H9 (cell line): ENCODE measurements around the gene NVL. TPM values are rescaled to one million over a fixed set of nuclear protein-coding genes. Genes with fewer than 3 reads are reported as not detected.

ENCODE experiments used
- DNase-seq: peaks from one replicate; pipeline ENCODE4 v3.0.0-alpha.2; 2017
- H2AFZ ChIP-seq: one replicate; pipeline ENCODE4 v1.6.1; 2013; ENCODE audit warnings: mild to moderate bottlenecking, low read length, control low read depth, moderate library complexity
- H2AK5ac ChIP-seq: 2 replicates; pipeline ENCODE4 v1.6.1; 2013; ENCODE audit warnings: low read length, control low read depth, mixed read lengths; ENCODE audit not compliant: insufficient read length
- H2BK120ac ChIP-seq: one replicate; pipeline ENCODE4 v1.6.1; 2013; ENCODE audit warnings: low read depth, mild to moderate bottlenecking, low read length, control low read depth, inconsistent platforms; ENCODE audit not compliant: poor library complexity, severe bottlenecking
- H2BK12ac ChIP-seq: 2 replicates; pipeline ENCODE4 v1.6.1; 2013; ENCODE audit warnings: low read length, control low read depth, mixed read lengths, low read depth; ENCODE audit not compliant: insufficient read length
- H2BK15ac ChIP-seq: 2 replicates; pipeline ENCODE4 v1.6.1; 2013; ENCODE audit warnings: low read depth, low read length, control low read depth
- H2BK20ac ChIP-seq: one replicate; pipeline ENCODE4 v1.6.1; 2013; ENCODE audit warnings: low read depth, mild to moderate bottlenecking, low read length, control low read depth, inconsistent platforms; ENCODE audit not compliant: poor library complexity, severe bottlenecking
- H2BK5ac ChIP-seq: 2 replicates; pipeline ENCODE4 v1.6.1; 2013; ENCODE audit warnings: low read length, control low read depth, mixed read lengths; ENCODE audit not compliant: insufficient read length
- H3K14ac ChIP-seq: 2 replicates; pipeline ENCODE4 v1.6.1; 2013; ENCODE audit warnings: low read length, control low read depth; ENCODE audit not compliant: insufficient read depth
- H3K18ac ChIP-seq: 2 replicates; pipeline ENCODE4 v1.6.1; 2013; ENCODE audit warnings: low read depth, mild to moderate bottlenecking, mixed read lengths, low read length, control low read depth; ENCODE audit not compliant: insufficient read length
- H3K23ac ChIP-seq: 2 replicates; pipeline ENCODE4 v1.6.1; 2013; ENCODE audit warnings: low read length, control low read depth, mixed read lengths, low read depth; ENCODE audit not compliant: insufficient read length
- H3K23me2 ChIP-seq: 2 replicates; pipeline ENCODE4 v1.6.1; 2013; ENCODE audit warnings: low read depth, mild to moderate bottlenecking, mixed read lengths, low read length, control low read depth; ENCODE audit not compliant: insufficient read length, poor library complexity, severe bottlenecking
- H3K27ac ChIP-seq: 2 replicates; pipeline ENCODE4 v1.5.1; 2013; ENCODE audit warnings: low read length, control low read depth, mixed read lengths, low read depth; ENCODE audit not compliant: insufficient read length
- H3K27me3 ChIP-seq: 2 replicates; pipeline ENCODE4 v1.6.1; 2013; ENCODE audit warnings: low read length, control low read depth, inconsistent platforms; ENCODE audit not compliant: insufficient read depth
- H3K4ac ChIP-seq: 2 replicates; pipeline ENCODE4 v1.6.1; 2013; ENCODE audit warnings: low read depth, mild to moderate bottlenecking, control low read depth, inconsistent platforms, low read length, moderate library complexity
- H3K4me1 ChIP-seq: 2 replicates; pipeline ENCODE4 v1.6.1; 2013; ENCODE audit warnings: low read length, control low read depth, inconsistent platforms; ENCODE audit not compliant: insufficient read depth
- H3K4me2 ChIP-seq: 2 replicates; pipeline ENCODE4 v1.6.1; 2013; ENCODE audit warnings: low read length, control low read depth, mixed read lengths; ENCODE audit not compliant: insufficient read length, insufficient read depth
- H3K56ac ChIP-seq: 2 replicates; pipeline ENCODE4 v1.6.1; 2013; ENCODE audit warnings: low read depth, mild to moderate bottlenecking, mixed read lengths, low read length, control low read depth; ENCODE audit not compliant: insufficient read length
- H3K79me1 ChIP-seq: 2 replicates; pipeline ENCODE4 v1.6.1; 2013; ENCODE audit warnings: low read depth, mild to moderate bottlenecking, moderate library complexity, low read length, control low read depth, inconsistent platforms; ENCODE audit not compliant: insufficient read depth, poor library complexity, severe bottlenecking
- H3K79me2 ChIP-seq: 2 replicates; pipeline ENCODE4 v1.6.1; 2013; ENCODE audit warnings: low read length, control low read depth, inconsistent platforms; ENCODE audit not compliant: insufficient read depth
- H3K9ac ChIP-seq: 2 replicates; pipeline ENCODE4 v1.6.1; 2013; ENCODE audit warnings: low read length, control low read depth, mixed read lengths; ENCODE audit not compliant: insufficient read length; ENCODE audit errors: extremely low read depth
- H3K9me3 ChIP-seq: one replicate; pipeline ENCODE4 v1.6.1; 2013; ENCODE audit warnings: low read depth, low read length, inconsistent platforms; ENCODE audit not compliant: control insufficient read depth
- H3T11ph ChIP-seq: one replicate; pipeline ENCODE4 v1.6.1; 2013; ENCODE audit warnings: mild to moderate bottlenecking, low read length, control low read depth, inconsistent platforms
- H4K20me1 ChIP-seq: one replicate; pipeline ENCODE4 v1.6.1; 2013; ENCODE audit not compliant: control insufficient read depth, insufficient read length, insufficient read depth
- H4K5ac ChIP-seq: 2 replicates; pipeline ENCODE4 v1.6.1; 2013; ENCODE audit warnings: low read depth, mild to moderate bottlenecking, mixed read lengths, low read length, control low read depth; ENCODE audit not compliant: insufficient read length
- H4K8ac ChIP-seq: replicated peaks from 2 replicates; pipeline ENCODE4 v1.6.1; 2013; ENCODE audit warnings: low read length, control low read depth, mixed read lengths, low read depth; ENCODE audit not compliant: insufficient read length
- H4K91ac ChIP-seq: 2 replicates; pipeline ENCODE4 v1.6.1; 2013; ENCODE audit warnings: low read depth, mild to moderate bottlenecking, moderate library complexity, mixed read lengths, low read length, control low read depth; ENCODE audit not compliant: insufficient read length
- H3K27ac Mint-ChIP-seq, 3 experiments: 2 replicates in 2 of 3; 3 replicates in 1 of 3; pipeline ENCODE4 v1.8.0; 2020 to 2021; ENCODE audit warnings: mixed read lengths in 3 of 3, mild to moderate bottlenecking in 1 of 3, moderate library complexity in 1 of 3
- H3K27me3 Mint-ChIP-seq: 2 replicates; pipeline ENCODE4 v1.8.0; 2021; ENCODE audit warnings: low read depth, mild to moderate bottlenecking, moderate library complexity, mixed read lengths
- H3K36me3 Mint-ChIP-seq, 3 experiments: 2 replicates in 2 of 3; 3 replicates in 1 of 3; pipeline ENCODE4 v1.8.0; 2020 to 2021; ENCODE audit warnings: low read depth in 3 of 3, mixed read lengths in 3 of 3; ENCODE audit not compliant: insufficient read depth in 1 of 3
- H3K4me1 Mint-ChIP-seq, 2 experiments: 2 replicates each; pipeline ENCODE4 v1.8.0; 2020; ENCODE audit warnings: mixed read lengths in 2 of 2
- H3K4me3 Mint-ChIP-seq, 2 experiments: 2 replicates in 1 of 2; 3 replicates in 1 of 2; pipeline ENCODE4 v1.8.0; 2020 to 2021; ENCODE audit warnings: mild to moderate bottlenecking in 2 of 2, mixed read lengths in 2 of 2, moderate library complexity in 1 of 2
- H3K9me3 Mint-ChIP-seq, 2 experiments: 2 replicates in 1 of 2; 3 replicates in 1 of 2; pipeline ENCODE4 v1.8.0; 2020; ENCODE audit warnings: mild to moderate bottlenecking in 2 of 2, mixed read lengths in 2 of 2, moderate library complexity in 1 of 2
- CTCF ChIP-seq: fragments of 200-600 bp; sonication (generic); conservative IDR thresholded peaks from 3 replicates; pipeline ENCODE4 v1.8.0; 2021; ENCODE audit warnings: antibody characterized with exemption, mild to moderate bottlenecking
- total RNA-seq: library from RNA; stranded (reverse); gene quantifications from 2 replicates; pipeline ENCODE4 v1.2.1, GENCODE V29; 2021

NVL gene
- total RNA-seq, 1 experiment from 2014 or later, result 66.9 TPM

DNA sequence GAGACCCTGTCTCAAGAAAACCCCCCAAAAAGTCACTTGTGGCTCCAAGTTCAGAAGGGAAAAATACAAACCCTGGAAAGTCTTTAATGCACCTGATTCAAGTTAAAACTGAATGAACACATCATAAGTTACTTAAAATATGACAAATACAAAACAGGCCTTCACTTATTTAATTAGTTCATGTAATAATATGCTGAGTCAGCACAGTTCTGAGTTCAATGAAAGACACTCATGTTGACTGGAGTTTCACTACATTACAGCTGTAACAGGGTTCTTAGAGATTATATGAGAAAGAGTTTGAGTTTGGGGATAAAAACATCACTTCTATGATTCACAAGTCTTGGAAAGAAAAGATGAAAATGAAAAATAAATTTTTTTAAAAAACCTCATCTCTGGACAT lies 96.0 kb downstream of the NVL start:
- no peaks in the 10 kb centered on the region for H3K23me2 ChIP-seq
- no peaks in the 10 kb centered on the region for H4K20me1 ChIP-seq
- no peak overlapping the region for H3K18ac ChIP-seq
- no peak overlapping the region for H3K56ac ChIP-seq
- no peaks in the 10 kb centered on the region for H3K79me2 ChIP-seq
- H4K8ac ChIP-seq, result no peak overlapping the region
- H3K9me3 ChIP-seq, result no peaks in the 10 kb centered on the region
- Mint-ChIP-seq H3K9me3 (no peaks in the 10 kb centered on the region), H3K4me1 (peaks cover 42 to 44% of the 10 kb centered on the region in 2 experiments), H3K4me3 (no peak overlapping the region), H3K27me3 (no peaks in the 10 kb centered on the region), H3K36me3 (peaks cover 21 to 58% (median 42%) of the 10 kb centered on the region in 3 experiments; a peak in 6 of 7 replicates), H3K27ac (peak overlapping the region in 1 of 3 experiments; percentile 65; a peak in 1 of 7 replicates)
- H3K4me2 ChIP-seq, result no peak overlapping the region
- H4K5ac ChIP-seq, result no peak overlapping the region
- H3K27ac ChIP-seq, result no peak overlapping the region
- H3K23ac ChIP-seq, result no peak overlapping the region
- no peaks in the 10 kb centered on the region for H3K27me3 ChIP-seq
- no peak overlapping the region for H2BK5ac ChIP-seq
- H3K4me1 ChIP-seq, result peaks cover 7% of the 10 kb centered on the region; the same call in 1 of the 2 replicates
- H3K14ac ChIP-seq, result no peak overlapping the region
- no peak overlapping the region for H2AK5ac ChIP-seq
- no peak overlapping the region for H3T11ph ChIP-seq
- no peak overlapping the region for H2BK15ac ChIP-seq
- no peak overlapping the region for H4K91ac ChIP-seq
- H2BK20ac ChIP-seq, result no peak overlapping the region
- H2AFZ ChIP-seq, result no peak overlapping the region
- no peak overlapping the region for H2BK120ac ChIP-seq
- no peak overlapping the region for H3K9ac ChIP-seq
- TF ChIP-seq CTCF, result no peak
- DNase-seq, result no peak
- H3K4ac ChIP-seq, result no peak overlapping the region
- no peak overlapping the region for H2BK12ac ChIP-seq
- H3K79me1 ChIP-seq, result no peaks in the 10 kb centered on the region
